Measurements from ENCODE around the gene PET100.

PET100 gene

DNA sequence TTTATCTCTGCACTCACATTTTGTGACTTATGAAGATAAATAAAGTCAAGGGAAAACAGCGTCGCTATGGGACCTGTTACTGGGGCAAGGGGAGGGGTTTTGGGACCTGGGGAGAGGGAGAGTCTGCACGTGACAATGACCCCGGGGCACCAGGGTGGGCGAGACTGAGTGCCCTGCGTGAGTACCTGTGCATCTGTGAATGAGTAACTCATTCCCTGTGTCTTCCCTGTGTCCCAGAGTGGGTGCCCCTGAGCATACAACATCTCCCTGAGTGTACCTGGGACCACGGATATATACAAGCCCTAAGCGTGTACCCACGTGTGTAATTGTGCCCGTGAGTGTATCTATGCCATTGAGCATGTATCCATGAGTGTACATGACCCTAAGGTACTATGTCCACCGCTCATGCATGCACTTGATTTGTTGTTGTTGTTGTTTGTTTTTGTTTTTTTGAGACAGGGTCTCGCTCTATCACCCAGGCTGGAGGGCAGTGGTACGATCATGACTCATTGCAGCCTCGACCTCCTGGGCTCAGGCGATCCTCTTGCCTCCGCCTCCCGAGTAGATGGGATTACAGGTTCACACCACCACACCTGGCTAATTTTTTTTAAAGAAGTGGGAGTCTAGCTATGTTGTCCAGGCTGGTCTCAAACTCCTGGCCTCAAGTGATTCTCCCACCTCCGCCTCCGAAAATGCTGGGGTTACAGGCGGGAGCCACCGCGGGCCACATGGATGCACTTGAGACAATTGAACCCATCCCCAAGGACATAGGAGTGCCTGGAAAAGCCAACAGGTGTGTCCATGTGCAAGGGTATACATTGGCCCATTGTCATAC lies 50.4 kb downstream of the PET100 start:
- no peak for DNase-seq (ENCODE audit: low read depth)

DNA sequence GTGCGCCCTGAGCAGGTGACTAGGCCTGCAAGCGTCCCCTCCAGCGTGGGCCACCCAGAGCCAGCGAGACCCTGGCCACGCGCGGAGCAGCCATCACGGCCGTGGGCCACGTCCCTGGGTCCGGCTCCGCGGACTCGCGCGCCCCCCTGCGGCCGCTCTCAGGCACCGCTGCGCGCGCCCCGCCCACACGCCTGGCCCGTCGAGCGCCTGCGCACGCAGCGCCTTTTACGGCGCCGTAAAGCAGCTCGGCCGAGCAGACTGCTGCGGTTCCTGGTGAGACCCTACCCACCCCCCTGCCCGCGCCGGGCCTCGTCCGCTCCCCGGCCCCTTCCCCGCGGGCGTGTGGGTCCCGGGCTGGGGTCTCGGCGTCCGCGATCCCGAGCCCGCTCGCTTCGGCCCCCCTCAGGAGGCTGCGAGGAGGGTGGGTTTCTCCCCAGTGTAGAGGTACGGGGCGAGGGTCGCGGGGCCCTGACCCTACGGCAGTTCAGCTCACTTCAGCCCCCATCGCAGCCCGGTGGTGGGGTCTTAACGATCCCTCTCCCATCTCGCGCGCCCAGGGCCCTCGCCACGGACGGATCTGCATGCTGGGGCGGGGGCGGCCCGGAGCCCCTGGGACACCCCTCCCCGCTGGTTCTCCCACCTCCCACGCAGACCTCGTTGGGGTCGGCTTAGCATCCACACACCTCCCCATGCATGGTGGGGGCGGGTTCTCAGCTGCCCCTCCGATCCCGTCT lies 51.2 kb downstream of the PET100 start, which contains the start of gene TRAPPC5:
Gene TRAPPC5 (plus strand): TSS at position 228 of the 734 bp plus-strand sequence. CDS start 1,421 bp downstream, outside the sequence.
- DNase-seq (ENCODE audit: low read depth): no peak
